ENCODE data around the gene NECTIN4.

GRCh38 chr1:161047436-161048420 lies 41.6 kb downstream of the NECTIN4 start:
- TF ChIP-seq GATA2 (IDR thresholded peaks at IDR 0.05; ENCODE audit: low read depth, low read length): no peak
- no peak for TF ChIP-seq GATA3 (IDR thresholded peaks at IDR 0.05; ENCODE audit: low read depth, low read length)

Data from SH-SY5Y (cell line).